GM21367 (cell line): ENCODE results near the gene INF2.
"Not testable (repeated sequence)": the region's sequence is repeated elsewhere in the genome, so short reads cannot be mapped to it uniquely, and the experiment has no call there.

ENCODE experiments used
- ATAC-seq: cut with Tn5 transposase; IDR thresholded peaks from one replicate; pipeline ENCODE4 v1.9.1; 2021; ENCODE audit not compliant: unreplicated experiment

Gene INF2

DNA sequence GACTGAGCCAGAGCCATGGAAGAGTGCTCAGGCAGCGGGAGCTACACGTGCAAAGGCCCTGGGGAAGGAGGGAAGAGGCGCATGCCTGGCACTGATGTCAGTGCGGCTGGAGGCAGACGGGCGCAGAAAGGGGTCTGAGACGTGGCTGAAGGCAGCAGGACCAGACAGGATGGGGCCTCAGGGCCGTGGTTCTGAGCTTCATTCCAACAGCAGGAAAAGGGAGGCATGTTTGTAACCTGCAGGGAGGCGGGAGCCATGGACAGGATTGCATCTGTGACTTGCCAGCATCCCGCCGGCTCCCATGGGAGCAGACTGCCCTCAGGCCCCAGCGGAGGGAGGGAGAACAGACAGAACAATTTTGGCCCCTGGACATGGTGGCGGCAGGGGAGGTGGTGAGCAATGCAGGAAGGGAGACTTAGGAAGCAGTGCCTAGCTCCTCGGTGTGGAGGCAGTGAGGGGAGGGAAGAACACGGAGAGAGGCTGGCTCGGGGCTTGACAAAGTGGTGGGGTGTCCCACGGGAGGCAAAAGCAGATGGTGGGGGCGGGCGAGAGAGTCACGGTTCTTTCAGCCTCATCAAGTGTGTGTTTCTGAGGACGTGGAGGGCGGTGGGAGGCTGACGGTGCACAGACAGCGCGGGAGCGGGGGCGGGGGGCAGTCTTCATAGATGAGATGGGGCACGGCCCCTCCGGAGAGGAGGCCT is 33.3 kb upstream of the INF2 start:
- no peak for ATAC-seq

DNA sequence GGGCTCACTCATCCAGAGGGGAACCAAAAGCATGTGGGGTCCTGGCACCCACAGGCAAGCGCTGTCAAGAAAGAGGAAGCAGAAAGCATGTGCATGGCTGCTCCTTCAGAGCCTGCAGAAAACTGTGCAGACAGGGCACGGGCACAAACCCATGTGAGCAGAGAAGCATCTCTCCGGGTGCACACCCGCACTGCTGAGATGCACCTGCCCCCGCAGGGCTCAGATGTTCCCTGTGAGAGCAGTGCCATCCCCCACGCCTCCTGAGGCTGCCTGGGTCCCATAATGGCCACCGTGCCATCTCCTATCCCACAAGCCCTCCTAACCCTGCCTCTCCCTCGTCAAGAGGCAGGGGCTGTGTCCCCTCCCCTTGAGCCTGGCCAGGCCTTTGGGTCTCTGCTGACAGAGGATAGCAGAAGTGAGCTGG is 32.3 kb upstream of the INF2 start:
- ATAC-seq = peak; percentile 36

DNA sequence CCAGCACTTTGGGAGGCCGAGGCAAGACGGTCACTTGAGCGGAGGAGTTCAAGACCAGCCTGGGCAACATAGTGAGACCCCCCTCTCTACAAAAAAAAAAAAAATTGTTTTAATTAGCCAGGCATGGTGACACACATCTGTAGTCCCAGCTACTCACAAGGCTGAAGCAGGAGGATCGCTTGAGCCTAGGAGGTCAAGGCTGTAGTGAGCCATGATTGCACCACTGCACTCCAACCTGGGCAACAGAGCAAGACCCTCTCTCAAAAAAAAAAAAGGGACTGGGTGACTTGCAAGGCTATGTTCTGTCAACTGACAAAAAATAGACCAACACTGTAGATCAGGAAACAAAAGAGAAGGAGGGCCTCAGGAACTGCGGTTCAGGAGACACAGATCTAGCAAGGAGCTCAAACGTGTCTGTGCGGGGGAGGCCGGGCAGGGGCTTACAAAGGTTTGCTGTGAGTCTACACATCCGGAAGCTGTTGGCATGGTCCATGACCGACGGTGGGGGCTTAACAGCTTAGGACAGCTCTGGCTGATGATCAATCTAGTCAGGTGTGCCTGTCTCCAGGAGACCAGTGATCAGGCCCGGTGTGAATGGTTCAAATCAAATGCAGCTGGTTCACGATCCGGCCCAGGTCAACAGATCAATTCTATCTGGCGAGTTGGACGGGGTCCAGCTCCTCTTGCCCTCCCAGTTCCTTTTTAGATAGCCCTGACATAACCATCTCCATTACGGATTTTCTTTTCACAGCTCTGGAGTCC is 31.7 kb upstream of the INF2 start:
- ATAC-seq = peak; percentile 26

DNA sequence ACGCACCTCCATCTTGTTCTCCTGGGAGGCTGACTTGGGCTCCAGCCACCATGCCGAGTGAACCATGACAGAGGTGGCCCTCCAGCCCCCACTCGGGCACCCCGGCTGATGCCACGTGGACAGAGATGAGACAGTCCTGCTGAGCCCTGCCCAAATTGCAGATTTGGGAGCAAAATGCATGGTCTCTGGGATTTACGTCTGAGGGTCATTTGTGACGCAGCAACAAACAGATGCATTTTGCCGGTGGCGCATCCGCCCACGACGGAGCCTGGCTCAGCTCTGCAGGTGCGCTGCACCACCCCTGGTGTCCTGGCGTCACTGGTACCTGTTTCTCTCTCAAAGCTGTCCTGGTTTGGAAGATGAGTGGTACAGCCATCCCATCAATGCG is 31.1 kb upstream of the INF2 start:
- ATAC-seq = no peak

DNA sequence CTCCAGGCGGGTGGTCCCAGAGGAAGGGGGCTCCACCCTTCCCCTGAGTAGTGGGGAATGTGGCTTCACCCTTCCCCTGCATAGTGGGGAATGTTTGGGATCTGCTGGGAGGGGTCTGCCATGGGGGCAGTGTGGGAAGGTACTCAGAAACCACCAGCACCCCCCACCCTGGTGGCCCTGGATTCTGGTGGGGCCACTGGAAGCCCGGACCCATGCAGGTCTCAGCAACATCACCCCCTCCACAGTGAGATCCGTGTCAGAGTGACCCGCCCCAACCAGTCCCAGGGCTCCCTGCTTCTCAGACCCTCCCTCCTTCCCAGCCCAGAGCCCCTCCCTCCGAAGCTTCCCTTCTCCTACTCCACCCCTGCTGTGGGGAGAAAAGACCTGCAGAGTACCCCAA is 30.3 kb upstream of the INF2 start:
- no peak for ATAC-seq

DNA sequence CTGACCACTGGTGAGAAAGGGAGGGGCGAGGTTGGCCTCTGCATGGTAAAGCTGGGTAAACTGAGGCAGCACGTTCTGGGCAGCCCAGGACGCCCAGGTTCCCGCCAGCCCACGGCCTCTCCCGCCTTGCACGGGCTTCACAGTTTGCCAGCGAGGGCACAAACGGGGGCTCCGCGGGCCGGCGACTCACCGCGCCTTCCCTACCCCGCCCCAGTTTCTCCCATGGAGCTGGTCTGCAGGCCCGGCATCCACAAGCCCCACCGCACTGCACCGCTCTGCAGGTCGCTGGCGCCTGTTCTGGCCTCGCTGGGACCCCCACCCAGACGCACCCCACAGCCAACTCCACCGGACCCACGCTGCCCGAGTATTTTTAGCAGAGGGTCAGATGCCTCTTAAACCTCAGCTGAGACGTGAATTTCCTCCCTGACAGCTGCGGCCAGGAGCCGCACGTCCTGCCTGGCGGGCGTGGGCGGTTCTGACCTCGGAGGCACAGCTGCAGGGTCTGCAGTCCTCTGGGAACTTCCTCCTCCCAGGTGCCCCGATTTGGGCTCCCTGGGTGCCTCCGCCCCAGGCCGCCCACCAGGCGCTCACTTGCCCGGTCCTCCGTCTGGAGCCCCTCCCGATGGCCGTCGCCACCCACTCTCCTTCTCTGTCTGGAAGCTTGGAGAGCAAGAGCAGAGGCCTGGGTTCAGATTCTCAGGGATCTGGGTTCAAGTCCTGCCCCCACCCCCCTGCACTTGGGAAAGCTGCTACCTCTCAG is 29.5 kb upstream of the INF2 start:
- no peak for ATAC-seq

DNA sequence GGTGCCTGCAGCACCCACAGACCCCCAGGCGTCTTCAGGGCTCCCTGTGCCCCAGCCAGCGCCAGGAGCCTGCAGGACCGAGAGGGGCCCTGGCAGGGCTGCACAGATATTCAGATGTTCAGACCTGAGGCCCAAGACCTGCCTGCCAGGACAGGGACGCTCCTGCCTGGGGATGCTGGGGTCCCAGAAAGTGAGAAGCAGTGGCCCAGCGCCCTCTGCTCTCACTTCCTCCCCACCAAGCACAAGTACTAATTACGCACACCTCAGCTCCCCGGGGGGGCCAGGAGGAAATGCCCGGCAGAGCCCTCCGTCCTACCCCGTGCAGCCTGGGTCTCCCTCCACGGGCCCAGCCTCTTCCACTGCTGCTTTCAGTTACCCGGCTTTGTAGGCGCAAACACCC is 28.8 kb upstream of the INF2 start:
- ATAC-seq = peak; percentile 38

DNA sequence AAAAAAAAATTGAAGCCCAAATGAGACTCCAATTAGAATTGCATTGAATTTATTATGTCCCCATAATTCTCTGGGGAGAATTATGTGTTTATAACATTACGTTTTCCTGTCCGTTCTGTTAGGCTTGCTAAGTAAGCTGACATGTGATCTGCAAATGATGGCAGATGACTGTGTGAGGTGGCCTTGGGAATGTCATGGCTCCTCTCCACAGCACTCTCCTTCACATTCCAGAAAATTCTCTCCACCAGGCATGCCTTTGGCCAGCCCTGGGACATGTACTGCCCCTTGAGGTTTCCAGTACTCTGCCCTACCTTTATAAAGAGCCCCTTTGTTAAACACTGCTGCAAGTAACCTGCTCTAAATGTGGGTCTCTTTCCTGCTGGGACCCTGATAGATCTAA is 28.3 kb upstream of the INF2 start:
- no peak for ATAC-seq

DNA sequence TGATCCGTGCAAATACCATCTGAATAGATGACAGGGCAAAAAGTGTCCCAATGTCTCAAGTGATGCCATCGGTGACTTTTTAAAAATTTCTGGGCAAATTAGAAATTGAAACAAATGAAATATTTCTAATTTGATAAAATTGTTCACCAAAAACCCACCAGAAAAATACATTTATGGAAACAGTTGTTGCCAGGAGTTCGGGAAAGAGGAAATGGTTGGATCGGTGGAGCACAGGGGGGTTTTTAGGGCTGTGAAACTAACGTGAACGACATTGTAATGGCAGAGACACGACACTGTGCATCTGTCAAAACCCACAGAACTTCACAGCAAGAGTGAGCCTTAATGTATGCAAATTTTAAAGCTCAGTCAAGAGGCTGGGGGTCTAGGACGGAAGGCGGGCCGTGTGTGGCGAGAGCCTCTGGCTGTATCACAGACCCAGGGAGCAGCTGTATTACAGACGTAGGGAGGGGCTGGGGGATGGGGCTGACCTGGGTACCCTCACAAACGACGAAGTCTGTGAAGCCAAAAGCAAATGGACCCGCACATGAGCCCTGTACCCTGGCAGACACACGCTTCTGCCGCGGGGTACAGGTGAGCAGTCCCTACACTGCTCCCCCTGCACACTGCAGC is 27.8 kb upstream of the INF2 start:
- ATAC-seq = not testable (repeated sequence)

DNA sequence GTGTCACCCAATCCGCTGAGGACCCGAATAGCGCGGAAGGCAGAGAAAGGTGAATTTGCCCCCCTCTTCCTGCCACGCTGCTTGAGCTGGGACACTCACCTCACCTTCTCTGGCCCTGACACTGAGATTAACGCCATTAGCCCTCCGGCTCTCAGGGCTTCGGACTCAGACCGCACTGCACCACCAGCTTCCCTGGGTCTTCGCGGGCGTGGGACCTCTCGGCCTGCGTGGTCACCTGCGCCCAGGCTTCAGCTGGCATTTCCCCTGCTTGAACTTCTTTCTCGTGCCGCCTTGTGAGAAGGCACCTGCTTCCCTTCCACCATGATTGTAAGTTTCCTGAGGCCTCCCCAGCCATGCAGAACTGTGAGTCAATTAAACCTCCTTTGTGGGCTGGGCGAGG is 26.9 kb upstream of the INF2 start:
- ATAC-seq = not testable (repeated sequence)

DNA sequence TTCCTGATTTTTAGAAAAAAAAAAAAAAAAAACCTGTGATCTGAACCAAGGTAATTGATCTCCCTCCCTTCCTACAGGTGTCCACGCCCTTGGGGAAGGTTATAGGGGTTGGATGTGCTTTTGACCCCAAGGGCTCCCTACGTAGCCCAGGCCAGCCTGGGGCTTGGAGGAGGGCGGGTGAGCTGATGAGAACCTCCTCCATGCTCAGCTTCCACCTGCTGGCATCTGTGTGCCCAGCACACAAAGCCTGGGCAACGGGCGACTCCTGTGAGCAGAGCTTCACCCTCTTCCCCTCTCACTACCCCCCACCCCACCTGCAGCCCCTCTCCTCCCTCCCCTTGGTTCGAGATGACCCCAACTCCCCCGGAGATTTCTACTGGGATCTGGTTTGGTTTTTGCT is 25.3 kb upstream of the INF2 start:
- no peak for ATAC-seq

DNA sequence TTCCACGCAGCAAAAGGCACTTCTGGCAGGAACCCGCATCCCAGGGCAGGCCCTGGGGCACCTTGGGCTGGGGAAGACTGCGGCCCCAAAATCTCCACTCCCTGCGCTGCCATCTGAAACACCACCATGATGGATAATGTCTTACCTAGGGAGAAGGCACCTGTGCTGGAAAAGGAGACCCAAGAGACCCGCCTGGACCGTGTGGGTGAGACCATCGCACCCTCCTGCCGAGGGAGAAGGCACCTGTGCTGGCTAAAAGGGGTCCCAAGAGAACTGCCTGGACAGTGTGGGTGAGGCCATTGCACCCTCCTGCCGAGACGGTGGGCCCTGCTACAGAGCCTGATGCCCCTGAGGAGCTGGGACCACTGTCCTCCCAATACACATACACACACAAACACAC is 24.8 kb upstream of the INF2 start:
- no peak for ATAC-seq

DNA sequence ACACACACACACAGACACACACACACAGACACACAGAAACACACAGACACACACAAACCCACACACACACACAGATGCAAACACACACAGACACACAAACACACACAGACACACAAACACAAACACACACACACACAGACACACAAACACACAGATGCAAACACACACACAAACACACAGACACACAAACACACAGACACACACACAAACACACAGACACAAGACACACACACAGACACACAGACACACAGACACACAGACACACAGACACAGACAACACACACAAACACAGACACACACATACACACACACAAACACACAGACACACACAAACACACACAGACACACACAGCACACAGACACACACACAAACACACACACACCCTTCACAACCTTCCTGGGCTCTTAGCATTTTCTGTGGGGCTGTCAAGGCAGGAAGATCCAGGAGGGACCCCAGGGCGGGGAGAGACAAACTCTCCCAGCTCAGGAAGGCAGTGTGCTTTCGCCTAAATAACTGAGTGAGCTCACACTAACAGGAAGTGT is 24.2 kb upstream of the INF2 start:
- no peak for ATAC-seq

DNA sequence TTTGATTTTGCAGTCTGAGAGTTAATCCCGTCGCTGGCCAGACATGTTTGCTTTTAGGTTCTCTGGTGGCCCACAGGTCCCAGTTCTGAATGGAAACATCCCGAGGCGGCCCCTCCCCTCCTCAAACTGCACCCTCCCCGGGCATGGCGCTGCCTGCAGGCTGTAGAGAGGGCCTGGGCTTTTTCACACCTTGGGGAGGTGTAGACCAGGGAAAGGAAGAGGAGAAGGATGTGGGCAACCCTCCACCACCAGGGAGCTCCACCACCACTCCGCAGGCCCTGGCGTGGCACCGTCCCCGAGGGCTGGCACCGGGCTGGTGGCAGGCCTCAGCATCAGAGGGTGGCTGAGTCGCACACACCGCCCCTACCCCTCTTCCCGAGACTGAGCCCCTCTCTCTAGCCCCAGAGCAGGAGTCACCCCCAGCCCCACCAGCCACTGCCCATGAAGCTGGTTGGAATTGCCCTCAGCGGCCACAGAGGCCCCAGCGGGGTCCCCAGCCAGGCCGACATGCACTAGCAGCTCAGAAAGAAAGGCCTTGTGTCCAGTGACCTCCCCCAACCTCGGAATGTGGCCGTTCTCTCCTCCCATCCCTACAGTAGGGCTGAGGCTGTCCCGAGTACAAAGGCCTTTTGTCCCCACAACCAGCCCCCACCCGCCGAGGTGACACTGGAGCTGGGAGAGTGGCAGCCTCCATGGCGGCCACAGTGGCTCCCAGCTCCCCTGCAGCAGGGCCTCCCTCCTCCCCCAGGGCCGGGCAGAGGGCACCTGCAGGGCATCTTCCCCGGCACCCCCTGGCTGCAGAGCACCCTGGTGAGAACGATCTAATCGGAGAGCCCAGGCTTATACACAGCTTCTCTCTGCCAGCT is 23.5 kb upstream of the INF2 start:
- no peak for ATAC-seq

DNA sequence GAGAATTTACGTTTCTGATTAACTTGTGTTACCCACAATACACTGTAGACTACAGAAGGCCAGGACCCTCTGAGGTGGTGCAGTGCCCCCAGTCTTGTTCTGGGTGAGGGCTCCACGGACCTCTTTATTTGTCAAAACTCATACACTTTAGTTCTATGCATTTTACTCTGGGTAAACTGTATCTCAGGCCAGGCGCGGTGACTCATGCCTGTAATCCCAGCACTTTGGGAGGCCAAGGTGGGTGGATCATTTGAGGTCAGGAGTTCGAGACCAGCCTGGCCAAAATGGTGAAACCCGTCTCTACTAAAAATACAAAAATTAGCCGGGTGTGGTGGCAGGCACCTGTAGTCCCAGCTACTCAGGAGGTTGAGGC is 22.9 kb upstream of the INF2 start:
- ATAC-seq = not testable (repeated sequence)

DNA sequence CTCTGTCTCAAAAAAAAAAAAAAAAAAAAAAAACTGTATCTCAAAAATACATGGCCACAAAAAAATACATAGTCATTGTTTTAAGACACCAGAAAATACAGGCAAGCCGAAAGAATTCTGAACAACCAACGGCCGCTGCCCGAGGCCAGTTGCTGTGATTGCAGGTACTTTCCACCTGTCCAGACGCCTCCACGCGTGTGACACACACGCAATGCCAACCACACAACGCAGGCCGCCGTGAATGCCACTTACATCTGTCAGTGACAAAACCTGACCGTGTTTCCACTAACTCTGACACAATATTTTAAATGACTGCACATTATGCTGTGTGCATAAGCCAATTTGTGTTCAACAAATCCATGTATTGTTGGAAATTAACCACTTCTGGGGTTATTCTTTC is 22.4 kb upstream of the INF2 start:
- ATAC-seq = no peak

DNA sequence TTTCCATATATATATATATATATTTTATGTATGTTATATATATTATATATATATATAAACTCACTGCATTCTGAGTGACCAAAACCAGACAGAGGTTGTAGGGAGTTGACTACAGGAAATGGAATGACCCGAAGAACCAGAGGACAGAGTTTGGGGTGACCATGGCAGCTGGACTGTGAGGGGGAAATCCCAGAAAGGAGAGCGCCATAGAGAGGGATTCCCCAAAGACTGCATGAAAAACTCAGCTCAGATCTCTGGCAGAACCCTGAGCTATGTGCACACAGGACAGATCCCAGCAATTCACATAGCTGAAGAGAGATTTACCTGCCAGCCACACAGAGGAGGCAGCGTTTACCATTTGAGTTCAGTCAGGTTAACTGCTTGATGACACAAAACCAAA is 19.7 kb upstream of the INF2 start:
- ATAC-seq = no peak

DNA sequence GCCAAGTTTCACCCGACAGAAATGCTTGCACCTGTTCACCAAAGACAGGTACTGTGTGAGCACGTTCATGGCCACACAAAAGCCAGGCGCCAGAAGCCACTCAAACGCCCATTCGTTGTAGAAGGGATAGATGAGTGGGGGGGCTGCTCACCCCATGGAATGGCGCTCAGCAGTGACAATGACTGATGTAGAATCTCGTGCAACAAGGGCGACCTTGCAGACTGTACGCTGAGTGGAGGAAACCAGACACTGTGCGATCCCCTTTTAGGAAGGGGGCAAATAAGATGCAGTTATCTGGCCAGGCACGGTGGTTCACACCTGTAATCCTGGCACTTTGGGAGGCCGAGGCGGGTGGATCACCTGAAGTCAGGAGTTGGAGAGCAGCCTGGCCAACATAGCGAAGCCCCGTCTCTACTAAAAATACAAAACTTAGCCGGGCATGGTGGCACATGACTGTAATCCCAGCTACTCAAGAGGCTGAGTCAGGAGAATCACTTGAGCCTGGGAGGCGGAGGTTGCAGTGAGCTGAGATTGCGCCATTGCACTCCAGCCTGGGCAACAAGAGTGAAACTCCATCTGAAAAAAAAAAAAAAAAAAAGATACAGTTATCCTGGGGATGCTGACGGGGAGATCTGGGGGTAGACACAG is 18.0 kb upstream of the INF2 start:
- not testable (repeated sequence) for ATAC-seq

DNA sequence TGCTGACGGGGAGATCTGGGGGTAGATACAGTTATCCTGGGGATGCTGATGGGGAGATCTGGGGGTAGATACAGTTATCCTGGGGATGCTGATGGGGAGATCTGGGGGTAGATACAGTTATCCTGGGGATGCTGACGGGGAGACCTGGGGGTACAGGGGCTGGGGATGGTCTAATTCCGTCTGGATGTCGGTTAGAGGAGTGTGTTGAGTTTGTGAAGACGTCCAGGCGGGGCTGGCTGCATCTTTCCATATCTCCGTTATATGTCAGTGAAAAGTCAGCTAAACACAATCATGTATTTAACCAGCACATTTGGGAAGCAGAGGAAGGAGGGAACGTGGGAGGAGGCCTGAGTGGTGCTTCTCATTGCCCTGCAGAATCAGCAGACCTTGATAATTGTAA is 17.3 kb upstream of the INF2 start:
- ATAC-seq = not testable (repeated sequence)

DNA sequence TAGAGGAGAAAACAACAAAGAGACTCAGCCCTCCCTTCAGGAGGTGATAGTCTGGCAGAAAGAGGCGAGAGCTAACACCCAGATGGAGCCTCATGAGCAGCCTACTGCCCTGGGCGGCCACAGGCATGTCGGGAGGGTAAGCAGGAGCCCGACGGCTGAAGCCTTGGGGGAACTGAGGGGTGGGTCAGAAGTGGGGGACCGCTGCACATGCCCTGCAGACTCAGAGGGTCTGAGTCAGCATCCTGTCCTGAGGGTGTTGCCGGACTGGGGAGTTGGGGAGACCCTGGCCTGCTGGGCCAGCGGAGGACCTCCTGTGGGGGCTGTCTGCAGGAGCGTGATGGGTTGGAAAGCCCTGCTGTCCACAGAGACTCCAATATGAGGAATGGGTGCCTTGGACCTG is 15.9 kb upstream of the INF2 start:
- ATAC-seq = no peak
